ENCODE measurements around the gene WDR91. TPM values are rescaled to one million over a fixed set of nuclear protein-coding genes. Genes with fewer than 3 reads are reported as not detected.

WDR91 gene
- polyA plus RNA-seq, 10 donors = 6.7 to 14.3 (median 10.3) TPM

GRCh38 chr7:135162382-135163001 lies 48.8 kb downstream of the WDR91 start:
- DNase-seq = no peak

GRCh38 chr7:135161669-135162068 lies 49.7 kb downstream of the WDR91 start:
- no peak for DNase-seq

GRCh38 chr7:135160858-135161653 lies 50.3 kb downstream of the WDR91 start:
- DNase-seq = peak in 1 of 3 donors; percentile 56

- DNase-seq = no peak
Measured at GRCh38 chr7:135160098-135160857, 51.0 kb downstream of the WDR91 start.

- DNase-seq = no peak
Measured at GRCh38 chr7:135159359-135160085, 51.8 kb downstream of the WDR91 start.

- DNase-seq = no peak
Measured at GRCh38 chr7:135158874-135159273, 52.5 kb downstream of the WDR91 start.

- DNase-seq = no peak
Measured at GRCh38 chr7:135158141-135158655, 53.1 kb downstream of the WDR91 start.

GRCh38 chr7:135156290-135156689 lies 55.0 kb downstream of the WDR91 start:
- DNase-seq = no peak

GRCh38 chr7:135154734-135155133 lies 56.6 kb downstream of the WDR91 start:
- DNase-seq = no peak

GRCh38 chr7:135152442-135152841 lies 58.9 kb downstream of the WDR91 start:
- DNase-seq = no peak

GRCh38 chr7:135151533-135151932 lies 59.8 kb downstream of the WDR91 start:
- no peak for DNase-seq

- no peak for DNase-seq
Measured at GRCh38 chr7:135151132-135151531, 60.2 kb downstream of the WDR91 start.

- no peak for DNase-seq
Measured at GRCh38 chr7:135150072-135150782, 61.1 kb downstream of the WDR91 start.

GRCh38 chr7:135147899-135148721 lies 63.2 kb downstream of the WDR91 start, which contains the start of gene TMEM140:
TMEM140 (plus strand) TSS chr7:135148072; CDS start chr7:135164442, 16,370 bp downstream.
- peak in 1 of 3 donors; percentile 50 for DNase-seq

GRCh38 chr7:135147341-135147898 lies 63.9 kb downstream of the WDR91 start:
- DNase-seq = no peak

GRCh38 chr7:135143885-135144668 lies 67.2 kb downstream of the WDR91 start:
- no peak for DNase-seq

All from muscle of back (tissue), 11 donors.